Measurements from ENCODE around the gene RETREG3.

DNA sequence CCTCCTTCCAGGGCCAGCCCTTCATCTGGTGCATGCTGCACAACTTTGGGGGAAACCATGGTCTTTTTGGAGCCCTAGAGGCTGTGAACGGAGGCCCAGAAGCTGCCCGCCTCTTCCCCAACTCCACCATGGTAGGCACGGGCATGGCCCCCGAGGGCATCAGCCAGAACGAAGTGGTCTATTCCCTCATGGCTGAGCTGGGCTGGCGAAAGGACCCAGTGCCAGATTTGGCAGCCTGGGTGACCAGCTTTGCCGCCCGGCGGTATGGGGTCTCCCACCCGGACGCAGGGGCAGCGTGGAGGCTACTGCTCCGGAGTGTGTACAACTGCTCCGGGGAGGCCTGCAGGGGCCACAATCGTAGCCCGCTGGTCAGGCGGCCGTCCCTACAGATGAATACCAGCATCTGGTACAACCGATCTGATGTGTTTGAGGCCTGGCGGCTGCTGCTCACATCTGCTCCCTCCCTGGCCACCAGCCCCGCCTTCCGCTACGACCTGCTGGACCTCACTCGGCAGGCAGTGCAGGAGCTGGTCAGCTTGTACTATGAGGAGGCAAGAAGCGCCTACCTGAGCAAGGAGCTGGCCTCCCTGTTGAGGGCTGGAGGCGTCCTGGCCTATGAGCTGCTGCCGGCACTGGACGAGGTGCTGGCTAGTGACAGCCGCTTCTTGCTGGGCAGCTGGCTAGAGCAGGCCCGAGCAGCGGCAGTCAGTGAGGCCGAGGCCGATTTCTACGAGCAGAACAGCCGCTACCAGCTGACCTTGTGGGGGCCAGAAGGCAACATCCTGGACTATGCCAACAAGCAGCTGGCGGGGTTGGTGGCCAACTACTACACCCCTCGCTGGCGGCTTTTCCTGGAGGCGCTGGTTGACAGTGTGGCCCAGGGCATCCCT, 65.7 kb downstream of the RETREG3 start:
- TF ChIP-seq, protein P1, sequence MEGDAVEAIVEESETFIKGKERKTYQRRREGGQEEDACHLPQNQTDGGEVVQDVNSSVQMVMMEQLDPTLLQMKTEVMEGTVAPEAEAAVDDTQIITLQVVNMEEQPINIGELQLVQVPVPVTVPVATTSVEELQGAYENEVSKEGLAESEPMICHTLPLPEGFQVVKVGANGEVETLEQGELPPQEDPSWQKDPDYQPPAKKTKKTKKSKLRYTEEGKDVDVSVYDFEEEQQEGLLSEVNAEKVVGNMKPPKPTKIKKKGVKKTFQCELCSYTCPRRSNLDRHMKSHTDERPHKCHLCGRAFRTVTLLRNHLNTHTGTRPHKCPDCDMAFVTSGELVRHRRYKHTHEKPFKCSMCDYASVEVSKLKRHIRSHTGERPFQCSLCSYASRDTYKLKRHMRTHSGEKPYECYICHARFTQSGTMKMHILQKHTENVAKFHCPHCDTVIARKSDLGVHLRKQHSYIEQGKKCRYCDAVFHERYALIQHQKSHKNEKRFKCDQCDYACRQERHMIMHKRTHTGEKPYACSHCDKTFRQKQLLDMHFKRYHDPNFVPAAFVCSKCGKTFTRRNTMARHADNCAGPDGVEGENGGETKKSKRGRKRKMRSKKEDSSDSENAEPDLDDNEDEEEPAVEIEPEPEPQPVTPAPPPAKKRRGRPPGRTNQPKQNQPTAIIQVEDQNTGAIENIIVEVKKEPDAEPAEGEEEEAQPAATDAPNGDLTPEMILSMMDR (IDR thresholded peaks at IDR 0.05; ENCODE audit: borderline replicate concordance, extremely low read depth, low read length, poor library complexity, severe bottlenecking): no peak
- TF ChIP-seq EZH2 (IDR thresholded peaks at IDR 0.05; ENCODE audit: borderline replicate concordance, low read depth, low read length, severe bottlenecking): no peak
